ENCODE data around the gene POC5. TPM values are rescaled to one million over a fixed set of nuclear protein-coding genes. Genes with fewer than 3 reads are reported as not detected.

POC5 gene
- total RNA-seq, 1 donor, result 10.9 TPM

GRCh38 chr5:75723378-75723777, 6.1 kb upstream of the POC5 start:
- Histone ChIP-seq H3K4me1 (ENCODE audit: insufficient read depth, low read length) (no peaks in the 10 kb centered on the region), H4K20me1 (ENCODE audit: insufficient read depth, low read length) (no peaks in the 10 kb centered on the region), H3K4me3 (ENCODE audit: insufficient read depth, low read length) (no peak overlapping the region), H3K27ac (ENCODE audit: low read depth, low read length) (no peak overlapping the region), H3K9me3 (ENCODE audit: low read depth, low read length) (no peaks in the 10 kb centered on the region), H3K4me2 (ENCODE audit: insufficient read depth, low read length) (no peak overlapping the region), H3K36me3 (ENCODE audit: insufficient read depth, low read length) (no peaks in the 10 kb centered on the region), H2AFZ (ENCODE audit: low read length) (no peak overlapping the region), H3K27me3 (ENCODE audit: insufficient read depth, low read length) (no peaks in the 10 kb centered on the region), H3K79me2 (ENCODE audit: insufficient read depth, low read length) (no peaks in the 10 kb centered on the region)
- TF ChIP-seq CTCF (IDR thresholded peaks at IDR 0.05; ENCODE audit: extremely low read depth, low read depth, low read length), result no peak
- DNase-seq (ENCODE audit: insufficient read length, low spot score, missing footprints), result no peak

GRCh38 chr5:75721573-75721972, 4.3 kb upstream of the POC5 start:
- H3K4me1 ChIP-seq (ENCODE audit: insufficient read depth, low read length), result no peaks in the 10 kb centered on the region
- TF ChIP-seq CTCF (IDR thresholded peaks at IDR 0.05; ENCODE audit: extremely low read depth, low read depth, low read length), result no peak

GRCh38 chr5:75720882-75721281, 3.6 kb upstream of the POC5 start:
- TF ChIP-seq CTCF (IDR thresholded peaks at IDR 0.05; ENCODE audit: extremely low read depth, low read depth, low read length), result no peak
- no peak for DNase-seq (ENCODE audit: insufficient read length, low spot score, missing footprints)
- Histone ChIP-seq H2AFZ (ENCODE audit: low read length) (no peak overlapping the region), H3K27me3 (ENCODE audit: insufficient read depth, low read length) (no peaks in the 10 kb centered on the region), H3K4me2 (ENCODE audit: insufficient read depth, low read length) (no peak overlapping the region), H3K27ac (ENCODE audit: low read depth, low read length) (no peak overlapping the region), H3K79me2 (ENCODE audit: insufficient read depth, low read length) (peaks cover 8% of the 10 kb centered on the region), H4K20me1 (ENCODE audit: insufficient read depth, low read length) (no peaks in the 10 kb centered on the region), H3K9me3 (ENCODE audit: low read depth, low read length) (no peaks in the 10 kb centered on the region), H3K36me3 (ENCODE audit: insufficient read depth, low read length) (no peaks in the 10 kb centered on the region), H3K4me1 (ENCODE audit: insufficient read depth, low read length) (peaks cover 5% of the 10 kb centered on the region), H3K4me3 (ENCODE audit: insufficient read depth, low read length) (no peak overlapping the region)

More at GRCh38 chr5:75721573-75721972, 4.3 kb upstream of the POC5 start:
- Histone ChIP-seq H3K4me2 (ENCODE audit: insufficient read depth, low read length) (no peak overlapping the region), H3K4me3 (ENCODE audit: insufficient read depth, low read length) (no peak overlapping the region), H2AFZ (ENCODE audit: low read length) (no peak overlapping the region), H3K79me2 (ENCODE audit: insufficient read depth, low read length) (peaks cover 2% of the 10 kb centered on the region), H4K20me1 (ENCODE audit: insufficient read depth, low read length) (no peaks in the 10 kb centered on the region), H3K9me3 (ENCODE audit: low read depth, low read length) (no peaks in the 10 kb centered on the region), H3K27me3 (ENCODE audit: insufficient read depth, low read length) (no peaks in the 10 kb centered on the region), H3K27ac (ENCODE audit: low read depth, low read length) (no peak overlapping the region), H3K36me3 (ENCODE audit: insufficient read depth, low read length) (no peaks in the 10 kb centered on the region)
- DNase-seq (ENCODE audit: insufficient read length, low spot score, missing footprints), result no peak

- H2AFZ ChIP-seq (ENCODE audit: low read length), result peak overlapping the region; percentile 91
- H3K27ac ChIP-seq (ENCODE audit: low read depth, low read length), result peak overlapping the region; percentile 55
- H4K20me1 ChIP-seq (ENCODE audit: insufficient read depth, low read length), result no peaks in the 10 kb centered on the region
- no peaks in the 10 kb centered on the region for H3K27me3 ChIP-seq (ENCODE audit: insufficient read depth, low read length)
- H3K36me3 ChIP-seq (ENCODE audit: insufficient read depth, low read length), result no peaks in the 10 kb centered on the region
- DNase-seq (ENCODE audit: insufficient read length, low spot score, missing footprints), result peak; percentile 54
- peak overlapping the region; percentile 78 for H3K4me3 ChIP-seq (ENCODE audit: insufficient read depth, low read length)
- no peaks in the 10 kb centered on the region for H3K9me3 ChIP-seq (ENCODE audit: low read depth, low read length)
- no peak for TF ChIP-seq CTCF (IDR thresholded peaks at IDR 0.05; ENCODE audit: extremely low read depth, low read depth, low read length)
- peak overlapping the region; percentile 94 for H3K4me2 ChIP-seq (ENCODE audit: insufficient read depth, low read length)
- peaks cover 41% of the 10 kb centered on the region for H3K79me2 ChIP-seq (ENCODE audit: insufficient read depth, low read length)
- H3K4me1 ChIP-seq (ENCODE audit: insufficient read depth, low read length), result peaks cover 5% of the 10 kb centered on the region
Measured at GRCh38 chr5:75716715-75717081, 539 bp downstream of the POC5 start.

Measured in osteoblast (primary cell).